ENCODE measurements around the gene PLOD3.

Gene PLOD3

GRCh38 chr7:101238226-101239182 lies 21.1 kb upstream of the PLOD3 start:
- no peak for DNase-seq

DNA sequence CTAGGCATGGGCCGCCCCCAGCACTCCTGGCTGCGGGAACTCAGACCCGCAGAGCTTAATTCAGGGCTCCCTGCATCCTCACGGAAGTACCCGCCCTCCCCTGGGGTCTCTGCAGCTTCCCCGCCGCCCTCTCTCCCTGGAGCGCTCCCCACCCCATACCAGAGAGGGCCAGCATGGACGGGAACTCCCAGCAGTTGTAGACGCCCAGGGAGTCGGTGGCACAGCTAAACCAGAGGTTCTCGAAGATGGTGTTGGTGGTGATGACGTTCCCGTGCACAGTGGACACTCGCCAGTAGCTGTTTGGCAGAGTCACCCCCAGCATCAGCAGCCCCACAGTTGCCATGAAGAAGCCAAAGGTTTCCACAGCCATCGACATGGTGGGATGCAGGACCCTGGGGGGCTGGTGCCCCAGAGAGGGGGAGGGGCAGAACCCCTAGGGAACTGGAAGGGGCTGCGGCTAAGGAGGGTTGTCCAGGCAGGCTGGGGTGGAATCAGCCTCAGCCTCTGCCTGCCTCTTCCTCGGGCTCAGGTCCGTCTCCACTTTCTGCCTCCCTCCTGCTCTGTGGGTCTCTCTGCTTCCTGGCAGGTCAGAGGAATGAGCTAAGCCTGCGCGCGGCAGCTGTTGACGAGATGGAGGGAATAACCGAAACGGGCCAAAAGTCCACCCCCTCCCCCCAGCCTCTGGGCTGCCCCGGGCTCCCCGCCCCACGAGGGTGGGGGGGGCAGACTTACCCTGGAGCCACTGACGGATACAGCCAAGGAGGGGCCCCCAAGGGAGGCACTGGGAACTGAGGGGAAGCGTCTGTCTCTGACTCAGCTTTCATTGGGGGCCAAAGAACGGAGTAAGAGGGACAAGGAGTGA lies 20.1 kb upstream of the PLOD3 start, which contains the start of gene CLDN15:
CLDN15 (minus strand) TSS at position 597 of the 862 bp plus-strand sequence; CDS start at position 376, 221 bp downstream.
- no peak for DNase-seq

GRCh38 chr7:101236292-101236835 lies 19.0 kb upstream of the PLOD3 start:
- no peak for DNase-seq

DNA sequence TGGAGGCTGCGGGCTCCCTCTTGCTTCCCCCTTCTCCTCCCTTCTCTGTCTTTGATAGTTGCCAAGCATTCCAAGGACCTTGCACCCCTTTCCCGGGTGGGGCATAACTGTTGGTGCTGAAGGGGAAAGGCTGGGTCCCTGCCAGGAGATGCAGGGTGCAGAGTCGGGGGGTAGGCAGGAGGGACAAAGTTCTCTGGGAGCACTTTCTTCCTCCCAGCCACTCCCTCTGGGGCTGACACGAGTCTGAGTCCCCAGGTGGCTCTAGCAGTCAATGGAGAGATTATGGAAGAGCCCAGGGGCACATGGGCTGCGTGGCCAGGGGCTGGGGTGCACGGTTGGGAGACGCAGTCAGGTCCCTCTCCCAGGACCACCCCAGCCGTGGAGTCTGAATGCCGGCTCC lies 18.1 kb upstream of the PLOD3 start:
- no peak for DNase-seq

DNA sequence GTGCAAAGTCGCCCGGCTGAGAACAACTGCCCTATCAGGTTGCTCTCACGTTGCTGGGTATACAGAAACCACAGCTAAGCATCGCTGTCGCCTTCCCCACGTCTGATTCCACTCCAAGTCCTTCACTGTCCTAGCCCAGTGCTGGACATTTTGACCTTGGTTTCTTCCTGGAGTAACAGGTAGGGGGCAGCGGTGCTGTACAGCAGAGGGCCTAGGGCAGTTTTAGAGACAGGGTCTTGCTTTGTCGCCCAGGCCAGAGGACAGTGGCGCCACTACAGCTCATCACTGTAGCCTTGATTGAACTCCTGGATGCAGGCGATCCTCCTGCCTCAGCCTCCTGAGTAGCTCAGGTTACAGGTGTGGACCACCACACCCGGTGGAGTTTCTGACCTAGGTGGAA lies 17.7 kb upstream of the PLOD3 start:
- DNase-seq: no peak

DNA sequence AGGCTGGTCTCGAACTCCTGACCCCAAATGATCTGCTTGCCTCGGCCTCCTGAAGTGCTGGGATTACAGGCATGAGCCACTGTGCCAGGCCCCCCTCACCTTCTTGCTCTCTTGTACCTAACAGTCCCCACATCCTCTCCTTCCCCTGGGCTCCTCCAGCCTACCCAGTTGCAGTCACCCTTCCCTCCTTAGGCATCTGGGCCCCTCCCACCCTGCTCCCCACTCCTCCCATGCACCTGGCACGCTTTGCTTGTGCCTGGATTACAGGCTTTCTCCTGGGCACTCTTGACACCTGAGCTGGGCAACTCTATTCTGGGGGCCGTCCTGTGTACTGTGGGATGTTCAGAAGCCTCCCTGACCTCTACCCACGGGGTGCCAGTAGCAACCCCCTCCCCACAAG lies 17.3 kb upstream of the PLOD3 start:
- no peak for DNase-seq

GRCh38 chr7:101233907-101234547 lies 16.6 kb upstream of the PLOD3 start:
- DNase-seq: no peak

DNA sequence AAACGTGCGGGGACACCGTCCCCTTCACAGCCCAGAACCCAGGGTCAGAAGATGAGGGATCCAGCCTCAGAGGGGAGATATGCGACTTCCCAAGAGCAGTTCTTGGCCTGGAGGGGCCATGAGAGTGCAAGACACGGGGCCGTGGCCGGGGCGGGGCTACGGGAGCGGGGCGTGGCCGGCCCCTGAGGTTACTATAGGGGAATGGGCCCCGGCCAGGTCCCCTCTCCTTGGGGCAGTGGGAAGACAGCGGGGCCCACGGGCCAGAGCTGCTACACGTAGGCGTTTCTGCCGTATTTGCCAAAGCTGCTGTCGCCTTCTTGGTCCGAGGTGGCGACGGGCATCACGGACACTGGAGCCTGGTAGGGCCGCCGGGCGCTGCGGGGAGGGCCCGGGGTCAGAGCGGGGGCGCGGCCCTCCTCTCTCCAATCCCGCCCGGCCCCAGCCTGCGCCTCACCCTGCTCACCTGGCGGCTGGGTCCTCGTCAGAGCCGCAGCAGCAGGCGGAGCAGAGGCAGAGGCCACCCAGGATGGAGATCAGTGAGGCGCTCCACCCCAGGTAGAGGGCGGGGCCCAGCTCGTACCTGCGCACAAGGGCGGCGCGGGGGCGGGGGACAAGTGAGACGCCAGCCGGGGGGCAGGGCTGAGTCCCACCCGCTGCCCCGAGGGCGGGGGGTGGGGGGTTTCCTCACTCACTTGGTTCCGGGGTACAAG lies 14.9 kb upstream of the PLOD3 start:
- no peak for DNase-seq

- DNase-seq: no peak
These were observed 14.3 kb upstream of the PLOD3 start for GRCh38 chr7:101231644-101232043.

GRCh38 chr7:101226721-101227120 lies 9.3 kb upstream of the PLOD3 start:
- DNase-seq: no peak

GRCh38 chr7:101225650-101226049 lies 8.3 kb upstream of the PLOD3 start:
- DNase-seq: no peak

DNA sequence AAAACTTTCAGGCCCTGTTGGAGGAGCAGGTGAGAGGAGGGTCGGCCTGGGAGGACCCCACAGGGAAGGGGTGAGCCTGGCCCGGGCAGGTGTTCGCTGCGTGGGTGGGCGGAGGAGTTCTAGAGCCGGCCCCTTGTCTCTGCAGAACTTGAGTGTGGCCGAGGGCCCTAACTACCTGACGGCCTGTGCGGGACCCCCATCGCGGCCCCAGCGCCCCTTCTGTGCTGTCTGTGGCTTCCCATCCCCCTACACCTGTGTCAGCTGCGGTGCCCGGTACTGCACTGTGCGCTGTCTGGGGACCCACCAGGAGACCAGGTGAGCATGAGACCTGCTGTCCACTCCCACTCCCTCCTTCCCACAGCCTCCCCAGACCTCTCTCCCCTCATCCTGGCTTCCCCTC lies 6.1 kb upstream of the PLOD3 start:
- DNase-seq: no peak

DNA sequence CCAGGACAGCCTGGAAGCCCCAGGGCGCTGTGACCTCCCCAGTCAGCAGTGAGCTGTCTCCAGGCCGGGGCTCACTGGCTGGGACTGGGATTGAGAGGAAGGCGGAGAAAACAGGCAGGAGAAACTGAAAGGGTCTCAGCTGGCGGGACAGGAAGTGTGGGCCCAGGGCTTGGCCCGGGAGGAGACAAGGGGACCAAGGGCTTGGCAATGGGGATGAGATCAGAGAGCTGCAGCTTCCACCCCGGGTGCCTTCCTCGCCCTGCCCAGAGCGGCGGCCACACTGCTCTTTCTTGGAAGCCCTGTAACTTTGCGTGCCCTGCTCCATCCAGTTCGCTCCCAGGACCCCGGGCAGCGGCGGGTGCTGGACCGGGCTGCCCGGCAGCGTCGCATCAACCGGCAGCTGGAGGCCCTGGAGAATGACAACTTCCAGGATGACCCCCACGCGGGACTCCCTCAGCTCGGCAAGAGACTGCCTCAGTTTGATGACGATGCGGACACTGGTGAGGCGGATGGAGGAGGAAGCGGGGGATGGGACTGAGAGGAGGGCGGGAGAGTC lies 5.0 kb upstream of the PLOD3 start:
- no peak for DNase-seq

- DNase-seq: no peak
These were observed 2.9 kb upstream of the PLOD3 start for GRCh38 chr7:101220295-101220694.

DNA sequence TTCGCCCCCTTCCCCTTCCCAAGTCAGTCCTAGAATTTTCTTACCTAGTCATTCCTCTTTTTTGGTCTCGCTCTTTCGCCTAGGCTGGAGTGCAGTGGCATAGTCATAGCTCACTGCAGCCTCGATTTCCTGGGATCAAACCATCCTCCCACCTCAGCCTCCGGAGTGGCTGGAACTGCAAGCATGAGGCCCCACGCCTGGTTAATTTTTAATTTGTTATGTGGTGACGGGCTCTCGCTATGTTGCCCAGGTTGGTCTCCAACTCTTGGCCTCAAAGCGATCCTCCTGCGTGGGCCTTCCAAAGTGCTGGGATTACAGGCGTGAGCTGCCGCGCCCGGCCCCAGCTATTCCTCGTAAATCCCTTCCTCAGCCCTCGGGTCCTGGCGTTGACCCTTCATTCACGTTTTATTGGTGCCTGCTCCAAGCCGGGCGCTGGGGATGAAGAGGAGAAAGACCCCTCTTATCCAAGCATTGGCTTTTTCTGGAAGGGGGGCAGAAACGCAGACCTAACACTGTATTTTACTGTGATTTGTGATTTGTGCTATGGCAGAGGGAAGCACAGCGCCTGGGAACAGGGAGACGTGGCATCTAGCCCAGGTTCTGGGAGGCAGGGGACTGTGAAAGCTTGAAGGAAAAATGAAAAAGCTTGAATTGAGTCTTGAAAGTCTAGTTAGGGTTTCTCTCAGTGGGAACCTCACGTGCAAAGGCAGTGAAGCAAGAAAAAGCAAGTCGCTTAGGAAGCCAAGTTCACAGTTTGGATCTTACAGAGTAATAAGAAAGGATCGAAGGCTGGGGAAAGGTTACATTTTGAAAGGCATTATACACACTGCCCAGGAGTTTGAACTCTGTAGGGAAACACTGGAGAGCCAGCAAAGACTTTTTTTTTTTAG lies 1.1 kb upstream of the PLOD3 start:
- no peak for DNase-seq

- DNase-seq: no peak
These were observed 457 bp downstream of the PLOD3 start for GRCh38 chr7:101216860-101217387.

- DNase-seq: no peak
These were observed 1.2 kb downstream of the PLOD3 start for GRCh38 chr7:101216001-101216859.

GRCh38 chr7:101212014-101212413 lies 5.4 kb downstream of the PLOD3 start:
- DNase-seq: no peak

DNA sequence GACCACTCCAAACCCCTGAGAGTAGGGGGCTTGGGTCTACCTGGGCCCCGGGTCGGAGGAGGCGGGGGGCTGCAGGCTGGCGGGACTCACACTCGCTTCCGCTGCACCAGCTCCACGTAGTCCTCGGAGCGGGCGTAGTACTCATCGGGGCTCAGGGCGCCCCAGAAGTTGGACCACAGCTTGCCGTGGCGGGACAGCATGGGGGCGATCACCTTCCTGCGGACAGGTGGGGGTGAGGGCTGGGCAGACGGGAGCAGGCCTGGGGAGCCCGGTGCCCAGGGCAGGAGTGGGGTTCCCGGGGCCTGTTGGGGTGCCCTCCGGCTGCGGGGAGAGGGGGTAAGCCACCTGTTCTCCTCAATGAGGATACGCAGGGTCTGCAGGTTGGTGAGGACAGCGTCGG lies 5.9 kb downstream of the PLOD3 start:
- DNase-seq: no peak

DNA sequence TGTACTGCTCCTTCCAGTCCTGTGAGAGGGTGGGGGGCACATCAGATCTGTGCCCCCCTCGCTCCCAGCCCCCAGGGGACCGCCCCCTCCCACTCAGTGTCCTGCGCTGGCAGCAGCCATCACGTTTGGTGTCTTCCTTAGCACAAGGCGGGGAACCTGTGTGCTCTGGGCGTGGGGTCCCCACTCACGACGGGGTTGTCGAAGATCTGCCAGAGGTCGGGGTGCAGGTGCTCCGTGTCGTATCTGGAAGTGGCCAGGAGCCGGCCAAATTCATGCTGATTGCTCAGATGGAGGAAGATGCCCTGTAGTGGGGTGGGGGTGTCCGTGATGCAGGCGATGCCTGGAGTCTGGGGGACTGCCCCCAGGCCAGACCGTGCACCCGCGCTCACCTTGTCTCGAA lies 7.2 kb downstream of the PLOD3 start:
- DNase-seq: no peak

Data from CD4-positive, alpha-beta T cell treated with Interleukin-4 for 4 hours (primary cell).